ENCODE results near the gene CEP55. TPM values are rescaled to one million over a fixed set of nuclear protein-coding genes. Genes with fewer than 3 reads are reported as not detected.

The CEP55 gene
- total and polyA plus RNA-seq, 2 of the 8 experiments (the other 6 are each of a cell fraction or from before 2014, with no cell fraction given) = 7.0 to 19.6 TPM

DNA sequence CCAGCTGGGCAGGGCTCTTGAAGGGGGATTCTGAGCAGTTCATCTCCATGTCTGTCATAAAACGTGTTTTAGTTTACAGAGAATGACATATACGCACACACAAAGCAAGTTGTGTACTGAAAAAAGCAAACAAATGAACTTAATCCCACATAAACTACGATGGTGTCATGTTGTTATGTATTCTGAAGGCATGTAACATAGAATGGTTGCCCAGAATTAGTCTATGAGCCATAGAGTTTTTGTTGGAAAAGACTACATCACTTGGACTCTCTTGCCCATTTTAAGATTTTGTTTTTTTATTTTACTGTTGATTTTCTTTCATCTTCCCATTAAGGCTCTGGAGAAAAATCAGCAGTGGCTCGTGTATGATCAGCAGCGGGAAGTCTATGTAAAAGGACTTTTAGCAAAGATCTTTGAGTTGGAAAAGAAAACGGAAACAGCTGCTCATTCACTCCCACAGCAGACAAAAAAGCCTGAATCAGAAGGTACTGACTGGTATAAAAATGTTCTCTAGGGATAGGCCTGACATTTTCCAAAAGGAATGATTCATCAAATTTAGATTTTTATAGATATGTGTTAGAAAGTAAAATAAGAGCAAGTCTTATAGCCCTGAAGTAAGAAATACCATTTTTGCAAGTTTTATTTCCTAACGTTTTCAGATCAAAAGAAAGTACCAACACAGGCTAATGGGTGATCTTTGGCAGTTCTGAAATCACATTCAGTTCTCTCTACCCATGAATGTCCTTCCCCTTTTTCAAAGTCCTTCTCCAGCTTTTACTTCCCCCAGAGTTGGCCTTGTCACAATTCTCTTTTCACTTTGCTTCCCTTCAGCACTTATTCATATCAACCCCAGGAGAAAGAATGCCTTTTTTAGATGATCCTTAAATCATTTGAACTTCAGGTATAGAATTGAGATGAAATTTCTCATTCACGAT lies 18.9 kb downstream of the CEP55 start:
- Histone ChIP-seq H3K14ac (ENCODE audit: insufficient read length) (no peak overlapping the region), H3K79me2 (ENCODE audit: control insufficient read depth in 1 of 2, insufficient read depth in 2 of 2, low read length in 2 of 2) (no peaks in the 10 kb centered on the region), H3K79me1 (ENCODE audit: low read depth, low read length) (no peaks in the 10 kb centered on the region), H3K9me3 (ENCODE audit: insufficient read depth in 2 of 2, low read depth in 1 of 2, low read length in 1 of 2) (peaks cover 7 to 15% of the 10 kb centered on the region in 2 experiments), H2AFZ (ENCODE audit: low read length) (no peak overlapping the region), H3K56ac (replicated peaks; ENCODE audit: insufficient read length, low read depth, low read length) (no peak overlapping the region), H2AK5ac (ENCODE audit: low read depth, low read length) (no peak overlapping the region), H4K20me1 (replicated peaks in 1 of 2; ENCODE audit: control insufficient read depth in 1 of 2, insufficient read depth in 2 of 2, low read length in 2 of 2) (no peaks in the 10 kb centered on the region), H3K18ac (ENCODE audit: extremely low read depth, low read length) (no peak overlapping the region), H3K27ac (ENCODE audit: low read depth, low read length) (no peak overlapping the region), H4K8ac (ENCODE audit: extremely low read depth, insufficient read depth, low read length) (no peak overlapping the region), H3K9ac (replicated peaks in 1 of 4; ENCODE audit: extremely low read depth in 1 of 4, low read depth in 3 of 4, low read length in 3 of 4) (no peak overlapping the region), H2BK5ac (ENCODE audit: low read depth, low read length) (no peak overlapping the region), H3K4me1 (replicated peaks in 1 of 4; ENCODE audit: control insufficient read depth in 3 of 4, insufficient read depth in 4 of 4, low read length in 3 of 4) (no peaks in the 10 kb centered on the region; a peak in 1 of 7 replicates), H2BK20ac (ENCODE audit: low read length) (no peak overlapping the region), H3K23ac (ENCODE audit: insufficient read length) (no peak overlapping the region), H4K5ac (ENCODE audit: insufficient read length, low read depth, low read length) (no peak overlapping the region), H3K23me2 (ENCODE audit: low read depth, low read length) (no peaks in the 10 kb centered on the region), H3K4me3 (ENCODE audit: extremely low read depth in 1 of 4, insufficient read depth in 2 of 4, low read depth in 3 of 4, low read length in 4 of 4) (no peak overlapping the region), H3K27me3 (replicated peaks in 1 of 4; ENCODE audit: control insufficient read depth in 3 of 4, extremely low read depth in 1 of 4, insufficient read depth in 3 of 4, low read length in 3 of 4) (no peaks in the 10 kb centered on the region), H4K91ac (replicated peaks; ENCODE audit: insufficient read length, low read length) (no peak overlapping the region), H3K4ac (replicated peaks; ENCODE audit: insufficient read length, low read depth, low read length) (no peak overlapping the region), H3K4me2 (ENCODE audit: insufficient read depth in 1 of 2, low read depth in 2 of 2, low read length in 2 of 2) (no peak overlapping the region), H2BK12ac (ENCODE audit: low read depth, low read length) (no peak overlapping the region), H3K36me3 (ENCODE audit: control insufficient read depth in 2 of 4, insufficient read depth in 4 of 4, low read length in 3 of 4) (peaks cover 22 to 54% (median 46%) of the 10 kb centered on the region in 4 experiments), H2BK120ac (replicated peaks; ENCODE audit: low read depth, low read length) (no peak overlapping the region), H2BK15ac (ENCODE audit: low read length) (no peak overlapping the region)
- TF ChIP-seq MAX (IDR thresholded peaks at IDR 0.05) (no peak), RAD21 (IDR thresholded peaks at IDR 0.05 in 1 of 2, conservative IDR thresholded peaks at IDR 0.05 in 1 of 2; ENCODE audit: low read depth in 2 of 2, low read length in 2 of 2) (no peak)
- POLR2A ChIA-PET (ENCODE audit: partially characterized antibody) = no interaction called here
- CTCF ChIA-PET (ENCODE audit: partially characterized antibody) = interaction anchor here (0.6 to 11.4 kb wide), 7 partner anchors 20 to 158 kb away, joined by 3 to 201 read pairs (median 3); partner anchors contain the start of gene MYOF
- DNase-seq (ENCODE audit: low read depth in 1 of 2, low spot score in 2 of 2) = no peak
- WGBS, 2 experiments (ENCODE audit: extremely low coverage in 1 of 2, insufficient coverage in 1 of 2, insufficient read length in 1 of 2, insufficient replicate concordance in 2 of 2, low coverage in 1 of 2, low lambda C conversion rate in 2 of 2, missing lambda C conversion rate in 1 of 2) = 89% methylated on average over 8 of the region's 8 CpGs; no CpG with 5 or more reads in 1 of the 2 experiments
- no peak for FAIRE-seq

Measured in H1 (cell line).